NAMALWA (cell line): ENCODE data around the gene SEC14L5.
"Not testable (repeated sequence)": the region's sequence is repeated elsewhere in the genome, so short reads cannot be mapped to it uniquely, and the experiment has no call there.

ENCODE experiments used
- DNase-seq: peaks from one replicate; pipeline ENCODE4 v3.0.0-alpha.2; 2015; ENCODE audit warnings: low spot score

The SEC14L5 gene

GRCh38 chr16:4951583-4951982, 6.5 kb upstream of the SEC14L5 start:
- DNase-seq: not testable (repeated sequence)

DNA sequence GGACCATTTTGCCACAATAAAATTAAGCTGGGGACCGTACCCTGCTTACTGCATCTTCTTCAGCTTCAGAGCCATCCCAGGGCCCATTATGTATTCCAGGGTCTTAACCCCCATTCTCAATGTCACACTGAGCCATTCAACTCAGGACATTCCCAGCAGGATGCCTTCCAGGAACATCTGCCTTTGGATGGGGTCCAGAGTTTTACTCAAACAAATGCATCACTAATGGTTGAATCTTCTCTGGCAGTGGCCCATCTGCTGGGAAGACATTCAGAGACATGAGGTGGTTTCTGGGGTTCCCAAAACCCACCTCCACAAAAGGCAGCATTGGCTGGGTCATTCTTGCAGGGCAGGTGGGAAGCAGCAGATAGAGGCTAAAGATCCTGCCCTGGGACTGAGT, 3.4 kb upstream of the SEC14L5 start:
- DNase-seq: no peak

GRCh38 chr16:4957420-4957719, 760 bp upstream of the SEC14L5 start:
- no peak for DNase-seq

DNA sequence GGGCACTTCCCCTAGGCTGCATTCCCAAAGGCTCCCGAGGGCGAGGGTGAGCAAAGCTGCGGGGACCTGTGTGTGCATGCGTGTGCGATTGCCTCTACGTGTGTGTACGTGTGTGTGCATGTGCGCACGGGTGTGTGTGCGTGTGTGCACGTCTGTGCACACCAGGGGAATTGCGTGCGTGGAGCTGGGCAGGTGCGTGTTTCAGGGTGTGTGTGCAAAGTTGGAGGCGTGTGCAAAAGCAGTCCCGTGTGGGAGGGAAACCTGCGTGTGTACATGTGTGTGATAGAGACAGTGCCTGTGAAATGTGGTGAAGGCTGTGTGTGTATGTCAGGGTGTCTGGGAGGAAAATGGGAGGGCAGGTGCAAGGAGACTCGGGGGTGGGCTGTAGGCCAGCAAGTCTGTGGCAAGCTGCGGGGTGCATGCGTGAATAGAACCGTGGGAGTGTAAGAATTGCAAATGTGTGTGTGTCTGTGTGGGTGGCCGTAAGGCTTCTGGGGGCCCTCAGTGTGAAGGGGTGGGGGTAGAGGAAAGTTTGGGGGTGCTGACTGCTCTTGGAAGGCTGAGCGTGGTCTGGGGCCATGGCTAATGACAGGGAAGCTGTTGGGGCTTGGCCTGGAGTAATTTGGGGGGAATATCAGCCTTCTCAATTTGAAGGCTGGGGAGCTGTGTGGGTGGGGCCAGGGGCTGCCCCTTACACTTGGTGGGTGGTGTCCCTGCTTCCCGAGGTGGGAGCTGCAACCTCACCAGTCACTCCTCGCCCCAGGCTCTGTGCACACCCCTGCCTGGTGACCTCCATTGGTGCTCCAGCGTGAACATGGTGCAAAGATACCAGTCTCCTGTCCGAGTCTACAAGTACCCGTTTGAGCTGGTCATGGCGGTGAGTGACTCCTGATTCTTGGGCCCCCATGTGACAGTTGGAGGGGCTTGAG, 644 bp downstream of the SEC14L5 start:
- no peak for DNase-seq

DNA sequence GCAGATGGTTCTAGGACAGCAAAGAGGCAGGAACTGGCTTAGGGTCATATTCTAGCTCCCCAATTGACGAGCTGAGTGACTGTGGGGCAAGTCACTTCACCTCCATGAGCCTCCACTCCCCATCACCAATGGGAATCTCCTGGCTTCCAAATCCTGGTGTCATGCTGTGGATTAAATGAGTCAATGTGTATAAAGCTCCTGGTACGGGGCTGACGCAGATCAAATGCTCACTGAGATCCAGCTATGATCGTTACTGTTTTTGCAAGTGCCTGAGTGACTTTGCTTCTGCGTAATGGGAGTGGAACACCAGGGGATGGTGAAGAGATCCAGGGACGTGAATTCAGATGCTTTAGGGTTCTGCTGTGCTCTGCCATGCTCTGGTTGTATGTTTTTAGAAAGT, 2.4 kb downstream of the SEC14L5 start:
- DNase-seq: no peak

DNA sequence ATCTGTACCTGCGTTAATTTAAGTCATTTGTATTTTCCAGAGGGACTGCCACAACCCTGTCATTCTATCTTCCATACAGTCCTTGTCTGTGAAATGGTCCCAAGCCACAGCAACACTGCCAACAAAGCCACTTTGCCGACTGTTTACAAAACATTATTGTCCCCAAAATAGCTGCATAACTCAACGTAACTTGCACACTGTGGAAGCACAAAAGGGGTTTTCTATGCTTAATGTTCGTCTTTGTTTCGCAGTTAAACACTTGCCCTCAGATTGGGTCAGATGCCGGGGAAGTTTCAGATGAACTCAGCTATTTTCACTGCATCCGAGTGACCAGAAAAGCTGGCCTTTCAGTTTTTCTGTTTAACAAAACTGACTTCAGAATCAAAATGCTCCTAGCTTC, 4.6 kb downstream of the SEC14L5 start:
- DNase-seq: no peak

GRCh38 chr16:4963527-4963926, 5.4 kb downstream of the SEC14L5 start:
- not testable (repeated sequence) for DNase-seq

DNA sequence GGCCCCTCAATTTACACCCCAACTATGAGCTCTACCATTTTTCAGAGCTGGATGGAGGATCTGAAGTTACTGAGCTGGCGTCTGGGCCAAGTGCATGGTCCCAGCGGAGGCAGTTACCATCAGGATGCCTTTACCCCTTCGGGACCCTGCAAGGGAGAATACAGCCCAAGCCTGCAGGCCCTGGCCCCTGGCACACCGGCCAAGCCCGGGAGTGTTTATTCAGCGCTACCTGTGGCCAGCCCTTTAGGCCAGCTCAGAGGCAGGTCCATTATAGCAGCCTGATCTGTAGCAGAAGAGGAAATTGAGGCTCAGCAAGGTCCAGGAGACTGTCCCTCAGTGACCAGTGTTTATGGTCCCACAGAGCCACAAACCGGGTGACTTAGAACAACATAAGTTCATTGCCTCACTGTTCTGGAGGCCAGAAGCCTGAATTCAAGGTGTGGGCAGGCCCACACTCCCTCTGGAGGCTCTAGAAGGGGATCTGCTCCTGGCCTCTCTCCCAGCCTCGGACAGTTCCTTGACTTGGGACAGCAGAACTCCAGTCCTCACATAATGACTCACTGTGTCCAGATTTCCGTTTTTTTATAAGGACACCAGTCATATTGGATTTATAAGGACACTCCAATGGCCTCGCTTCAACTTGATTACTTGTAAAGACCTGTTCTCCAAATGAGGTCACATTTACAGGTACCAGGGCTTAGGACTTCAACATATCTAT, 8.8 kb downstream of the SEC14L5 start:
- DNase-seq: no peak

DNA sequence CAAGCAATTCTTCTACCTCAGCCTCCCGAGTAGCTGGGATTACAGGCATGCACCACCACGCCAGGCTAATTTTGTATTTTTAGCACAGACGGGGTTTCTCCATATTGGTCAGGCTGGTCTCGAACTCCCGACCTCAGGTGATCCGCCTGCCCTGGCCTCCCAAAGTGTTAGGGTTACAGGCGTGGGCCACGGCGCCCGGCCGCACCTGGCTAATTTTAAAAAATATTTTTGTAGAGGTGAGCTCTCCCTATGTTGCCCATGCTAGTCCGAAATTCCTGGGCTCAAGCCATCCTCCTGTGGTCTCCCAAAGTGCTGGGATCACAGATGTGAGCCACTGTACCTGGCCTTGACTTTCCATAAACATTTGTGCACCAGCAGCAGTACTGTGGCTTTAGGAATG, 10.1 kb downstream of the SEC14L5 start:
- DNase-seq: not testable (repeated sequence)

GRCh38 chr16:4968879-4969483, 10.9 kb downstream of the SEC14L5 start:
- no peak for DNase-seq

GRCh38 chr16:4970010-4970409, 11.9 kb downstream of the SEC14L5 start:
- no peak for DNase-seq

DNA sequence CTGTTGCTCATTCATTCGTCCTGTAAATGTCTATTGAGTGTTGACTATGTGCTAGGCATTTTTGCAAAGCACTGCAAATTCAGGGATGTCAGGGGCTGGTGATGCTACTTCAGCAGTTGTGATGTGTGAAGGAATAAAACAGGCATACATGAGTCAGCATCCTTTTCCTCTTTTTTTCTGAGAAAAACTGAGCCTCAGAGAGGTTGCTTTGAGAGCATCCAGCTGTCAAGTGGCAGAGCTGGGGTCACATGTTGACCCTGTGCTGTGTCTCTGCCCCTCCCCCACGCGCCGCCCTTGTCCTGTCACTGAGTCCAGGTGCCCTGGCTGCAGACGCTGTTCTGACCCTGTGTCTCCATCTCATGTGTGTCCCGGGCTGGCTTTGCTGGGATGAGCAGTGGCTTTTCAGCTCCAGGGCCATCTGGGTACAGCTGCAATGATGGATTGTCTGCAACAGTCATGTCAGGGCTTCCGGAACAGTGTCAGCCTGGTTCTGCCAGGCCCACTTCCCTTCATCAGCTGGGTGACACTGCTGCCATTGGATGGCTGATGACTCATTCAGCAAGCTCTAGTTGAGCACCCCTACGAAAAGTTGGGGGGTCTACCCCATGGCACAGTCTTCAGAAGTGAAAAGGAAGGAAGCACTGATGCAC, 14.9 kb downstream of the SEC14L5 start:
- DNase-seq: no peak

DNA sequence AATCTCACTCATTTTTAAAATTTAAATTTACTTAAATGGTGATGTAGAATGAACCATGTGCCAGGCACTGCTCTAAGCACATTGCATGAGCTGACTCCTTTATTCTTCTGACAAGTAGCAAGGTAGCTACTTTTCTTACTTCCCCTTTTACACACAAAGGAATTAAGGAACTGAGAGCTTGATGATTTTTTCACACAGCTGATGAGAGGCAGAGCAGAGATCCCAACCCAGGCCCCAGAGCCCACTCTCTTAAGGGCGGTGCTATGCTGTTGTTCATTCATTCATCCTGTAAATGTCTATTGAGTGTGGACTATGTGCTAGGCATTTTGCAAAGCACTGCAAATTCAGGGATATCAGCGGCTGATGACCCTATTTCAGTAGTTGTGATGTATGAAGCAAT, 17.9 kb downstream of the SEC14L5 start:
- peak; percentile 71 for DNase-seq

- DNase-seq: no peak
Measured at GRCh38 chr16:4976611-4977145, 18.5 kb downstream of the SEC14L5 start.

DNA sequence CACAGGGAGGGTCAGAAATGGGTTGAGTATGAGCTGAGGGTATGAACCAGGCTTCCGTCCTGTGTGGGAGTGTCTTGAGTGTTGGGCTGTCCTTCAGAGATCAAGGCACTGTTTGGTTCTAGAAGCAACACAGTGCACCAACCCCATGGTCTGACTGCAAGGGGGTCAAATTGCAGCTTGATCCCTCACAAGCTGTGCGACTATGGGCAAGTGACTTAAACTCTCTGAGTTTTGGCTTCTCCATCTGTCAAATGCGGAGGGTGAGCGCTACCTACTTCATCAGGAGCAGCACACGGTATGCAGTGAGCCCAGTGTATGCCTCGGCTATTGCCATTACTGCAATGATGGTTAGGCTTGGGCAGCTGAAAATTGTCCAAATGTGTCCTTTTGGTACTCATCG, 21.0 kb downstream of the SEC14L5 start:
- no peak for DNase-seq

DNA sequence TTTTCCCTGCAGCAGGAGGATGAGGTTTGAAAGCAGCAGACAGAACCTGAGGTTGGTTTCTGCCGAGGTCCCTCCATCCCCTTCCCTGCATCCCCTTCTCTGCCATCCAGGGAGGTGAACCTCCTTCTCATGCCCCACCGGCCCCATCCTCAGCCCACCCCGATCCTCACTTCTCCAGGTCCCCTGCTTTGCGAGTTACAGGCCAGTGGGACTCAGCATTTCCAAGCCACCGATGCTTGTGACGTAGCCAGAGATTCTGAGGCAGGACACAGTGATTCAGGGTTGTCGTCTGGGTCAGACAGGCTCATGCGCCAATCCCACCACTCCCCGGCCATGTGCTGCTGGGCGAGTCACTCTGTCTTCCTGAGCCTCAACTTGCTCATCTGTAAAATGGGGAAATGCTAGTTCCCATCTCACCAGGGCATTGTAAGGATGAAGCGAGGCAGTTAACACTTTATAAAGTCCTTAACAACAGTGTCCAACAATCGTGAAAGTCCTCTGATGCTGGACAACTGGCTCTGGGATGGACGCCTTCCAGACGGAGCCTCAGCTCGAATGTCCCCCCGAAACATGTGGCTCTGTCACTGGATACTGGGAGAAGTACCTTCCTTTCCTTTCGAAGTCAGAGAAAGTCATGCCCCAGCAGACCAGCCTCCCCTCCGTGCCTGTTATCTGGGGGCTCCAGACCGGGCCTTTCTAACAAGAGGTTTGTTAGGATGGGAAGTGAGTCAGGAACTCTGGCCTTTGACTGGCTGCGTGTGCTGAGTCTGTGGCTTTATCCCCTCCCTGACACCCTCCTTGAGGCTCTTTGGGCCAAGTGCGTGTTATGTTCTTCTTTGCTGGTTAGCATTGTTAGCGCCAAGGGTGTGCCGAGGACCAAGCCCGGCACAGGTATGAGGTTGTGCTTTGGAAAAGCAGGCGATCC, 21.9 kb downstream of the SEC14L5 start:
- DNase-seq: no peak

GRCh38 chr16:4980691-4981090, 22.6 kb downstream of the SEC14L5 start:
- DNase-seq: no peak

- DNase-seq: no peak
Measured at GRCh38 chr16:4981473-4981872, 23.3 kb downstream of the SEC14L5 start.

DNA sequence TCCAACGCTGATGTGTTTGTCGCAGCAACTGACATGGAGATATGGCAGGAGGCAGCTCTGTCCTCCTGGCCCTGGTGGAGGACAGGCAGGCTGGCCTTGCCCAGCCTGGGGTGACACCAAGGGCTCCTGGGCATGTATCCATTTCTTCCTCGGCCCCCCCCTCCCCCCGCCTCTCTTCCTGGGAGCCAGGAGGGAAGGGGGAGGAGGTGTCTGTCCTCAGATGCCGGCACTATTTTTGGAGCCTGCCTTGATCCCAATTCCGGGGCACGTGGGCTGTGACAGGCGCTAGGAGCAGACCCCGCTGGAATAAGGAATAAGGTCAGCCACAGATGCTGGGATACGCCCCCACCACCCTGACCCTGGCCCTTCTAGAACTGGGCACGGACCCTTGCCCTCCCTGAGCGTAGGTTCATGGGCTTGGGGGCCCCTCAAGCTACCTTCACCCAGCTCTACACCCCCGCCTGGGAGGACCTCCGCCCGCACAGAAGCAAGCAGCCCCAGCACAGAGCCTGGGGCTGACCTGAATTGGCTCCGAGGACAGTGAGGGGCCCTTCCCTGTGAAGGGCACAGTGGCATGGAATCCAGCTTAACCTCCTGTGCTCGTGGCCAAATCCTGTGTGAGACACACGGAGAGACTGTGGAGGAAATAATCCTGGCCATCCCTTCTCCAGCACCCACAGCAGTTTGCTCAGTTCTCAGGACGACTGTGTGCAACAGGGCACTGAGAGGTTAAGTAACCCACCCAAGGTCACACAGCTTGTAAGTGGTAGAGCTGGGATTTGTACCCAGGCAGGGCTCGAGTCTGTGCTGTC, 24.1 kb downstream of the SEC14L5 start:
- no peak for DNase-seq
